PC-9 (cell line): Measurements from ENCODE around the gene SORCS2. TPM values are rescaled to one million over a fixed set of nuclear protein-coding genes. Genes with fewer than 3 reads are reported as not detected.
A peak's percentile ranks its signal among the peaks of the same experiment; 100 is the strongest.

Source experiments
- BruUV-seq: library from RNA; stranded (reverse); fragments of 400-500 nt; replicated peaks from 2 replicates; lab custom pipeline; 2021; lab: Mats Ljungman, UMichigan
- CTCF ChIA-PET: fragments of 300-600 bp; sonication (Branson Sonifier 250); formaldehyde crosslinking; loops from one replicate; lab custom pipeline; 2022; ENCODE audit warnings: antibody characterized with exemption; lab: Charles Lee
- POLR2A ChIA-PET: fragments of 300-600 bp; sonication (Branson Sonifier 250); formaldehyde crosslinking; loops from one replicate; lab custom pipeline; 2022; ENCODE audit warnings: antibody characterized with exemption; ENCODE audit not compliant: unreplicated experiment; lab: Charles Lee
- DNase-seq, 2 experiments: peaks; one replicate each; pipeline versions ENCODE4 v3.0.0 to v3.0.0-alpha.2; 2015 to 2022; ENCODE audit warnings: mixed read lengths in 1 of 2
- H2AFZ ChIP-seq: fragments of 200-600 bp; sonication (generic); 2 replicates; pipeline ENCODE4 v1.8.1; 2017; ENCODE audit warnings: antibody characterized with exemption
- H3F3A ChIP-seq: fragments of 200-600 bp; sonication (generic); 2 replicates; pipeline ENCODE4 v1.8.1; 2017; ENCODE audit warnings: antibody characterized with exemption, mild to moderate bottlenecking, low read depth; ENCODE audit not compliant: insufficient read depth
- H3K27ac ChIP-seq: fragments of 200-600 bp; sonication (generic); 2 replicates; pipeline ENCODE4 v1.6.1; 2016; ENCODE audit warnings: mixed run types
- H3K27me3 ChIP-seq: fragments of 200-600 bp; sonication (generic); 2 replicates; pipeline ENCODE4 v1.6.1; 2016; ENCODE audit warnings: low read depth, mixed run types; ENCODE audit not compliant: insufficient read depth
- H3K36me3 ChIP-seq: fragments of 200-600 bp; sonication (generic); 2 replicates; pipeline ENCODE4 v1.6.1; 2016; ENCODE audit warnings: low read depth, mixed run types
- H3K4me1 ChIP-seq: fragments of 200-600 bp; sonication (generic); replicated peaks from 2 replicates; pipeline ENCODE4 v1.6.1; 2016; ENCODE audit warnings: mixed run types; ENCODE audit not compliant: insufficient read depth
- H3K4me2 ChIP-seq: fragments of 200-600 bp; sonication (generic); 2 replicates; pipeline ENCODE4 v1.6.1; 2017; ENCODE audit warnings: mixed run types
- H3K4me3 ChIP-seq: fragments of 200-600 bp; sonication (generic); 2 replicates; pipeline ENCODE4 v1.6.1; 2016; ENCODE audit warnings: mixed run types
- H3K79me2 ChIP-seq: fragments of 200-600 bp; sonication (generic); 2 replicates; pipeline ENCODE4 v1.6.1; 2017; ENCODE audit warnings: low read depth, mixed run types
- H3K9me2 ChIP-seq: fragments of 200-600 bp; sonication (generic); 2 replicates; pipeline ENCODE4 v1.8.1; 2017; ENCODE audit warnings: mild to moderate bottlenecking; ENCODE audit not compliant: insufficient read depth
- H3K9me3 ChIP-seq: fragments of 200-600 bp; sonication (generic); 2 replicates; pipeline ENCODE4 v1.8.1; 2016; ENCODE audit warnings: low read depth; ENCODE audit not compliant: insufficient read depth
- H4K20me1 ChIP-seq: fragments of 200-600 bp; sonication (generic); 2 replicates; pipeline ENCODE4 v1.8.1; 2017; ENCODE audit not compliant: insufficient read depth
- CTCF ChIP-seq: fragments of 200-600 bp; sonication (generic); conservative IDR thresholded peaks from 2 replicates; pipeline ENCODE4 v1.6.1; 2017; ENCODE audit warnings: mixed run types, antibody characterized with exemption, mild to moderate bottlenecking, moderate library complexity
- EZH2 ChIP-seq: fragments of 200-600 bp; sonication (generic); IDR thresholded peaks from 2 replicates; pipeline ENCODE4 v1.8.0; 2017; ENCODE audit warnings: antibody characterized with exemption, low read depth
- intact Hi-C: fragments of 100-400 bp; cut with micrococcal nuclease; formaldehyde crosslinking; loops from one replicate; pipeline ENCODE4 v1.10.0; 2022; ENCODE audit not compliant: unreplicated experiment
- total RNA-seq: library from RNA; stranded (reverse); gene quantifications from 2 replicates; pipeline ENCODE4 v1.2.3, GENCODE V29; 2021

Gene SORCS2
- total RNA-seq, 1 experiment from 2014 or later = 25.8 TPM

GRCh38 chr4:7650606-7651385 lies 458.5 kb downstream of the SORCS2 start:
- Histone ChIP-seq H3K79me2 (no peaks in the 10 kb centered on the region), H3K9me2 (no peaks in the 10 kb centered on the region), H3K27me3 (no peaks in the 10 kb centered on the region), H3K4me2 (no peak overlapping the region), H3F3A (no peaks in the 10 kb centered on the region; the same call in 1 of the 2 replicates), H4K20me1 (no peaks in the 10 kb centered on the region), H2AFZ (no peak overlapping the region), H3K4me1 (peaks cover 13% of the 10 kb centered on the region; the same call in 1 of the 2 replicates), H3K9me3 (no peaks in the 10 kb centered on the region), H3K36me3 (no peaks in the 10 kb centered on the region), H3K4me3 (no peak overlapping the region), H3K27ac (no peak overlapping the region)
- peak in 1 of 2 experiments; percentile 54 for DNase-seq
- ChIA-PET POLR2A (no interaction called here), CTCF (interaction anchor here (0.6 to 1.0 kb wide), 3 partner anchors 454 to 962 kb away, joined by 4 to 6 read pairs (median 6); no protein-coding TSS in a partner anchor)
- BruUV-seq = TSS peak; percentile 96
- intact Hi-C loops = loop anchor here (2.0 to 10.0 kb wide), 5 partner anchors 104 to 454 kb away; partner anchors contain the start of gene PSAPL1
- TF ChIP-seq CTCF (no peak), EZH2 (no peak)

- Histone ChIP-seq H3K36me3 (no peaks in the 10 kb centered on the region), H3K9me2 (no peaks in the 10 kb centered on the region), H3K27ac (no peak overlapping the region), H4K20me1 (no peaks in the 10 kb centered on the region), H3K79me2 (no peaks in the 10 kb centered on the region), H3K4me1 (peaks cover 13% of the 10 kb centered on the region; the same call in 1 of the 2 replicates), H2AFZ (no peak overlapping the region), H3F3A (no peaks in the 10 kb centered on the region; the same call in 1 of the 2 replicates), H3K9me3 (no peaks in the 10 kb centered on the region), H3K27me3 (no peaks in the 10 kb centered on the region), H3K4me3 (no peak overlapping the region), H3K4me2 (no peak overlapping the region)
- BruUV-seq = no TSS peak
- intact Hi-C loops = loop anchor here (2.0 to 10.0 kb wide), 5 partner anchors 103 to 455 kb away; partner anchors contain the start of gene PSAPL1
- TF ChIP-seq EZH2 (no peak), CTCF (no peak)
- CTCF ChIA-PET = no interaction called here
- POLR2A ChIA-PET = no interaction called here
- peak in 1 of 2 experiments; percentile 87 for DNase-seq
Observed at GRCh38 chr4:7651461-7651921, 459.2 kb downstream of the SORCS2 start.

- no peak overlapping the region for H3K27ac ChIP-seq
- H3K9me3 ChIP-seq = no peaks in the 10 kb centered on the region
- no peak overlapping the region for H3K4me2 ChIP-seq
- DNase-seq = no peak
- ChIA-PET POLR2A (interaction anchor here (0.6 kb wide), 1 partner anchor 216 kb away, joined by 4 read pairs; no protein-coding TSS in a partner anchor), CTCF (no interaction called here)
- no peaks in the 10 kb centered on the region for H3K79me2 ChIP-seq
- no peaks in the 10 kb centered on the region for H3K27me3 ChIP-seq
- no peaks in the 10 kb centered on the region; the same call in 1 of the 2 replicates for H3F3A ChIP-seq
- H3K36me3 ChIP-seq = no peaks in the 10 kb centered on the region
- no peak for TF ChIP-seq CTCF
- TF ChIP-seq EZH2 = no peak
- H3K4me3 ChIP-seq = no peak overlapping the region
- H4K20me1 ChIP-seq = no peaks in the 10 kb centered on the region
- H3K4me1 ChIP-seq = peaks cover 13% of the 10 kb centered on the region; the same call in 1 of the 2 replicates
- no peaks in the 10 kb centered on the region for H3K9me2 ChIP-seq
- intact Hi-C loops = loop anchor here (5.0 to 10.0 kb wide), 3 partner anchors 103 to 220 kb away; partner anchors contain the start of gene PSAPL1
- BruUV-seq = TSS peak; percentile 71
- no peak overlapping the region for H2AFZ ChIP-seq
Observed at GRCh38 chr4:7652006-7652405, 459.7 kb downstream of the SORCS2 start.
